ENCODE data around the gene SMAD2.

Gene SMAD2

DNA sequence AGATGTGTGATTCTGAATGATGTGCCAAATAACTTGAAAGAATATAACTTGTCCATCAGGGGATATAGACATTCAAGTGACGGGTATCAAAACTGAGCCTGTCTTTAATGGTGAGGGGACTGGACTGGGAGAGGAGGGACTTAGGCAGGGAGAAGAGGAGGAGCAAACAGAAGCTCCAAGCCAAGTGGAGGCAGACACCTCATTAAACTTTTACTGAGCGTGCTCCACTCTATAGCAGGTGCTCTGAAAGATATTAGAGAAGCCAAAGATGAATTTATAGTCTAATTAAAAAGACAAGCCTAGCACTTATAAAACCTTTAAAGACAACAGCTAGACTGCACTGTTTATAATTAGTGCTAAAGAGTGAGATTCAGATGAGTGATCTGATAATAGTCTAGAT is 47.7 kb upstream of the SMAD2 start:
- Histone ChIP-seq H3K9ac (ENCODE audit: low read depth, low read length) (no peak overlapping the region), H3K4me3 (ENCODE audit: low read depth in 1 of 2, low read length in 2 of 2) (no peak overlapping the region), H3K4me1 (ENCODE audit: insufficient read depth, low read length) (peaks cover 4% of the 10 kb centered on the region; the same call in 1 of the 2 replicates), H2AFZ (ENCODE audit: low read depth, low read length) (no peak overlapping the region), H3K27ac (ENCODE audit: low read length) (no peak overlapping the region), H3K27me3 (ENCODE audit: insufficient read depth, low read length, poor library complexity) (no peaks in the 10 kb centered on the region), H3K79me2 (ENCODE audit: insufficient read depth, low read length) (no peaks in the 10 kb centered on the region), H3K36me3 (ENCODE audit: insufficient read depth, low read length) (no peaks in the 10 kb centered on the region), H4K20me1 (ENCODE audit: insufficient read depth, low read length) (no peaks in the 10 kb centered on the region), H3K4me2 (ENCODE audit: insufficient read depth, low read length) (no peak overlapping the region), H3K9me3 (ENCODE audit: insufficient read depth, low read length, severe bottlenecking) (no peaks in the 10 kb centered on the region)
- TF ChIP-seq, protein P1, sequence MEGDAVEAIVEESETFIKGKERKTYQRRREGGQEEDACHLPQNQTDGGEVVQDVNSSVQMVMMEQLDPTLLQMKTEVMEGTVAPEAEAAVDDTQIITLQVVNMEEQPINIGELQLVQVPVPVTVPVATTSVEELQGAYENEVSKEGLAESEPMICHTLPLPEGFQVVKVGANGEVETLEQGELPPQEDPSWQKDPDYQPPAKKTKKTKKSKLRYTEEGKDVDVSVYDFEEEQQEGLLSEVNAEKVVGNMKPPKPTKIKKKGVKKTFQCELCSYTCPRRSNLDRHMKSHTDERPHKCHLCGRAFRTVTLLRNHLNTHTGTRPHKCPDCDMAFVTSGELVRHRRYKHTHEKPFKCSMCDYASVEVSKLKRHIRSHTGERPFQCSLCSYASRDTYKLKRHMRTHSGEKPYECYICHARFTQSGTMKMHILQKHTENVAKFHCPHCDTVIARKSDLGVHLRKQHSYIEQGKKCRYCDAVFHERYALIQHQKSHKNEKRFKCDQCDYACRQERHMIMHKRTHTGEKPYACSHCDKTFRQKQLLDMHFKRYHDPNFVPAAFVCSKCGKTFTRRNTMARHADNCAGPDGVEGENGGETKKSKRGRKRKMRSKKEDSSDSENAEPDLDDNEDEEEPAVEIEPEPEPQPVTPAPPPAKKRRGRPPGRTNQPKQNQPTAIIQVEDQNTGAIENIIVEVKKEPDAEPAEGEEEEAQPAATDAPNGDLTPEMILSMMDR (IDR thresholded peaks at IDR 0.05; ENCODE audit: borderline replicate concordance, extremely low read depth, low read length, poor library complexity, severe bottlenecking), result no peak
- no peak for TF ChIP-seq EZH2 (IDR thresholded peaks at IDR 0.05; ENCODE audit: borderline replicate concordance, low read depth, low read length, severe bottlenecking)
- DNase-seq (no peak), ATAC-seq (ENCODE audit: insufficient read depth, low read depth) (no peak)

DNA sequence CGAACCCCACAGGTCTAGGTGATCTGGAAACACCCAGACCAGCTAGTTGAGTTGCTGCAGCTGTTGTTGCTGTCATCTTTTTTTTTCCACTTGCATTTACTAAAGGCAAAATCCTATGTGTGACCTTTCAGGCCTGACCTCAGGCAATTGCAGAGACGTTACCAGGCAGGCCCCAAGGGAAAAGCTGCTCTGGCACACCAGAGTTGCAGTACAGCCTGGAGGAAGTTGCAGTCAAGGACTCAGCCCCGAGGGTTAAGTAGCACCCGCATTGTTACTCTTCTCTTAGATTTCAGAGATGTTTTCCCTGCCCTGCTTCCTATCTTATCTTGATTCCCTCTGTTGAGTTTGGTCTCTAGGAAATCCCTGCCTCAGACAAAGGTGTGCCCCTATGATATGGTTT is 45.2 kb upstream of the SMAD2 start:
- Histone ChIP-seq H4K20me1 (ENCODE audit: insufficient read depth, low read length) (no peaks in the 10 kb centered on the region), H3K79me2 (ENCODE audit: insufficient read depth, low read length) (no peaks in the 10 kb centered on the region), H3K4me3 (ENCODE audit: low read depth in 1 of 2, low read length in 2 of 2) (no peak overlapping the region), H3K36me3 (ENCODE audit: insufficient read depth, low read length) (no peaks in the 10 kb centered on the region), H2AFZ (ENCODE audit: low read depth, low read length) (no peak overlapping the region), H3K4me1 (ENCODE audit: insufficient read depth, low read length) (peaks cover 4% of the 10 kb centered on the region; the same call in 1 of the 2 replicates), H3K4me2 (ENCODE audit: insufficient read depth, low read length) (no peak overlapping the region), H3K27me3 (ENCODE audit: insufficient read depth, low read length, poor library complexity) (no peaks in the 10 kb centered on the region), H3K9me3 (ENCODE audit: insufficient read depth, low read length, severe bottlenecking) (no peaks in the 10 kb centered on the region), H3K9ac (ENCODE audit: low read depth, low read length) (no peak overlapping the region), H3K27ac (ENCODE audit: low read length) (no peak overlapping the region)
- DNase-seq (no peak), ATAC-seq (ENCODE audit: insufficient read depth, low read depth) (no peak)
- no peak for TF ChIP-seq EZH2 (IDR thresholded peaks at IDR 0.05; ENCODE audit: borderline replicate concordance, low read depth, low read length, severe bottlenecking)
- TF ChIP-seq, protein P1 (IDR thresholded peaks at IDR 0.05; ENCODE audit: borderline replicate concordance, extremely low read depth, low read length, poor library complexity, severe bottlenecking), result no peak

- Histone ChIP-seq H4K20me1 (ENCODE audit: insufficient read depth, low read length) (no peaks in the 10 kb centered on the region), H3K79me2 (ENCODE audit: insufficient read depth, low read length) (no peaks in the 10 kb centered on the region), H3K4me2 (ENCODE audit: insufficient read depth, low read length) (no peak overlapping the region), H3K9ac (ENCODE audit: low read depth, low read length) (no peak overlapping the region), H3K36me3 (ENCODE audit: insufficient read depth, low read length) (no peaks in the 10 kb centered on the region), H3K4me1 (ENCODE audit: insufficient read depth, low read length) (peaks cover 4% of the 10 kb centered on the region; the same call in 1 of the 2 replicates), H3K4me3 (ENCODE audit: low read depth in 1 of 2, low read length in 2 of 2) (no peak overlapping the region), H2AFZ (ENCODE audit: low read depth, low read length) (no peak overlapping the region), H3K9me3 (ENCODE audit: insufficient read depth, low read length, severe bottlenecking) (no peaks in the 10 kb centered on the region), H3K27ac (ENCODE audit: low read length) (no peak overlapping the region), H3K27me3 (ENCODE audit: insufficient read depth, low read length, poor library complexity) (no peaks in the 10 kb centered on the region)
- ATAC-seq (ENCODE audit: insufficient read depth, low read depth) (no peak), DNase-seq (no peak)
- TF ChIP-seq, protein P1 (IDR thresholded peaks at IDR 0.05; ENCODE audit: borderline replicate concordance, extremely low read depth, low read length, poor library complexity, severe bottlenecking), result no peak
- no peak for TF ChIP-seq EZH2 (IDR thresholded peaks at IDR 0.05; ENCODE audit: borderline replicate concordance, low read depth, low read length, severe bottlenecking)
These were observed 44.6 kb upstream of the SMAD2 start for GRCh38 chr18:47975105-47975504.
